ENCODE data around the gene RIC3. TPM values are rescaled to one million over a fixed set of nuclear protein-coding genes. Genes with fewer than 3 reads are reported as not detected.

Gene RIC3
- total RNA-seq, 1 experiment from 2014 or later = 23.7 TPM

- H4K20me1 ChIP-seq (ENCODE audit: control insufficient read depth, insufficient read depth, insufficient read length) = no peaks in the 10 kb centered on the region
- no peak overlapping the region for H2BK5ac ChIP-seq (ENCODE audit: insufficient read length, low read length)
- TF ChIP-seq, protein P1, sequence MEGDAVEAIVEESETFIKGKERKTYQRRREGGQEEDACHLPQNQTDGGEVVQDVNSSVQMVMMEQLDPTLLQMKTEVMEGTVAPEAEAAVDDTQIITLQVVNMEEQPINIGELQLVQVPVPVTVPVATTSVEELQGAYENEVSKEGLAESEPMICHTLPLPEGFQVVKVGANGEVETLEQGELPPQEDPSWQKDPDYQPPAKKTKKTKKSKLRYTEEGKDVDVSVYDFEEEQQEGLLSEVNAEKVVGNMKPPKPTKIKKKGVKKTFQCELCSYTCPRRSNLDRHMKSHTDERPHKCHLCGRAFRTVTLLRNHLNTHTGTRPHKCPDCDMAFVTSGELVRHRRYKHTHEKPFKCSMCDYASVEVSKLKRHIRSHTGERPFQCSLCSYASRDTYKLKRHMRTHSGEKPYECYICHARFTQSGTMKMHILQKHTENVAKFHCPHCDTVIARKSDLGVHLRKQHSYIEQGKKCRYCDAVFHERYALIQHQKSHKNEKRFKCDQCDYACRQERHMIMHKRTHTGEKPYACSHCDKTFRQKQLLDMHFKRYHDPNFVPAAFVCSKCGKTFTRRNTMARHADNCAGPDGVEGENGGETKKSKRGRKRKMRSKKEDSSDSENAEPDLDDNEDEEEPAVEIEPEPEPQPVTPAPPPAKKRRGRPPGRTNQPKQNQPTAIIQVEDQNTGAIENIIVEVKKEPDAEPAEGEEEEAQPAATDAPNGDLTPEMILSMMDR (conservative IDR thresholded peaks at IDR 0.05) = no peak
- H4K5ac ChIP-seq (ENCODE audit: insufficient read length, low read depth, low read length) = no peak overlapping the region
- no peaks in the 10 kb centered on the region for H3K27me3 ChIP-seq (ENCODE audit: insufficient read depth, low read length)
- H3K56ac ChIP-seq (ENCODE audit: insufficient read length, low read depth, low read length) = no peak overlapping the region
- no peak overlapping the region for H4K8ac ChIP-seq (replicated peaks; ENCODE audit: insufficient read length, low read depth, low read length)
- Mint-ChIP-seq H3K36me3 (ENCODE audit: insufficient read depth in 1 of 3, low read depth in 3 of 3) (peaks cover 10 to 16% (median 14%) of the 10 kb centered on the region in 3 experiments), H3K4me1 (peaks cover 0 to 5% of the 10 kb centered on the region in 2 experiments; a peak in 2 of 4 replicates), H3K27me3 (ENCODE audit: low read depth) (no peaks in the 10 kb centered on the region), H3K4me3 (no peak overlapping the region), H3K27ac (no peak overlapping the region), H3K9me3 (peaks cover 3 to 8% of the 10 kb centered on the region in 2 experiments; a peak in 4 of 5 replicates)
- H3K4me1 ChIP-seq (ENCODE audit: insufficient read depth, low read length) = no peaks in the 10 kb centered on the region
- H3K9ac ChIP-seq (ENCODE audit: extremely low read depth, insufficient read length, low read length) = no peak overlapping the region
- no peak overlapping the region for H2AFZ ChIP-seq (ENCODE audit: low read length)
- H3K4me2 ChIP-seq (ENCODE audit: insufficient read depth, insufficient read length, low read length) = no peak overlapping the region
- H3K9me3 ChIP-seq (ENCODE audit: control insufficient read depth, low read depth, low read length) = no peaks in the 10 kb centered on the region
- no peak overlapping the region for H2AK5ac ChIP-seq (ENCODE audit: insufficient read length, low read length)
- H3K79me1 ChIP-seq (ENCODE audit: insufficient read depth, low read depth, low read length, poor library complexity, severe bottlenecking) = no peaks in the 10 kb centered on the region
- H3K14ac ChIP-seq (ENCODE audit: insufficient read depth, low read length) = no peak overlapping the region
- no peak overlapping the region for H2BK120ac ChIP-seq (ENCODE audit: low read depth, low read length, poor library complexity, severe bottlenecking)
- H3K27ac ChIP-seq (ENCODE audit: insufficient read length, low read depth, low read length) = no peak overlapping the region
- H2BK12ac ChIP-seq (ENCODE audit: insufficient read length, low read depth, low read length) = no peak overlapping the region
- H4K91ac ChIP-seq (ENCODE audit: insufficient read length, low read depth, low read length) = no peak overlapping the region
- no peak for DNase-seq
- no peak overlapping the region for H3K23ac ChIP-seq (ENCODE audit: insufficient read length, low read depth, low read length)
- no peak overlapping the region for H3T11ph ChIP-seq (ENCODE audit: low read length)
- no peak overlapping the region for H2BK15ac ChIP-seq (ENCODE audit: low read depth, low read length)
- no peaks in the 10 kb centered on the region for H3K23me2 ChIP-seq (ENCODE audit: insufficient read length, low read depth, low read length, poor library complexity, severe bottlenecking)
- no peak overlapping the region for H2BK20ac ChIP-seq (ENCODE audit: low read depth, low read length, poor library complexity, severe bottlenecking)
- WGBS (ENCODE audit: extremely low coverage, insufficient read length, low lambda C conversion rate) = no CpG with 5 or more reads among the region's 1 CpG
- H3K4ac ChIP-seq (ENCODE audit: low read depth, low read length) = no peak overlapping the region
- no peak overlapping the region for H3K18ac ChIP-seq (ENCODE audit: insufficient read length, low read depth, low read length)
- no peaks in the 10 kb centered on the region for H3K79me2 ChIP-seq (ENCODE audit: insufficient read depth, low read length)
These were observed 46.6 kb downstream of the RIC3 start for GRCh38 chr11:8122173-8122764.

Measured in H9 (cell line).